Islet of Langerhans (tissue), 1 donor: ENCODE data around the gene RNF19B.
"Not testable (repeated sequence)": the region's sequence is repeated elsewhere in the genome, so short reads cannot be mapped to it uniquely, and the experiment has no call there.

ENCODE experiments used
- FAIRE-seq: peaks from one replicate; lab custom pipeline; 2011; peaks lifted over from hg19 to GRCh38; lab: Jason Lieb, UNC

RNF19B gene

DNA sequence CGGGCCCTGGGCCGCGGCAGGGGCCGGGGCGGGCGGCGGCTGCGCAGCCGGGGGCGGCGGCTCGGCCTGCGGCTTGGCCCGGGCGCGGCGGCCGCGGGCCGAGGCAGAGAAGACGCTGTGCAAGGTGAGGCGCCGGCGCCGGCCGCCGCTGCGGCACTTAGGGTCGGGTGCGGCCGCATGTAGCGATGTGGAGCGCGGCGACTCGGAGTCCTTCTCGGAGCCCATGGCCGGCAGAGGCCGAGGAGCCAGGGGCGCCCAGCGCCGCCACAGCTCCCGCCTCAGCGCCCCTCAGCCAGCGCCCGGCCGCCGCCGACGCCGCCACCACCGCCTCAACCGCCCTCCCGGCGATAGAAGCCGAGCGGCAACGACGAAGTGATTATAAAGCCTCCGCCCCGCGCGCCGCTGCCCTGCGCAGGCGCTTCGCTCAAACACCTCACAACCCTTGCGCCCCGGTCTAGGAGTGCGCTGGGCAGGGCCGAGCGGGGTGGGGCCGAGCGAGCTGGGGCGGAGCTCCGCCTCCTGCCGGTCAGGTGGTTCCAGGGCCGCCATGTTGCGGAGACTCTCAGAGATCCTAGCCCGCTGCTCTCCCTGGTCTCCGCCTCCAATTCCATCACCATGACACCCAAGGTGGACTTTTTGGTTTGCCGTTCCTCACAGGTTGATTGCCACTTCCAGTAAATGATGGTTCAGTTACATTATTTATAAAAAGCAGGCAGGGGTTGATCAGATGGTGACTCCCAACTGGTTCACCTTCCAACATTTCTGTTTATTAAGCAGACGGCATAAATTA, at the start of gene RNF19B:
TSS of gene RNF19B (minus strand) at position 349 of the 790 bp plus-strand sequence. CDS start at position 225, 124 bp downstream.
- peak; percentile 73 for FAIRE-seq

DNA sequence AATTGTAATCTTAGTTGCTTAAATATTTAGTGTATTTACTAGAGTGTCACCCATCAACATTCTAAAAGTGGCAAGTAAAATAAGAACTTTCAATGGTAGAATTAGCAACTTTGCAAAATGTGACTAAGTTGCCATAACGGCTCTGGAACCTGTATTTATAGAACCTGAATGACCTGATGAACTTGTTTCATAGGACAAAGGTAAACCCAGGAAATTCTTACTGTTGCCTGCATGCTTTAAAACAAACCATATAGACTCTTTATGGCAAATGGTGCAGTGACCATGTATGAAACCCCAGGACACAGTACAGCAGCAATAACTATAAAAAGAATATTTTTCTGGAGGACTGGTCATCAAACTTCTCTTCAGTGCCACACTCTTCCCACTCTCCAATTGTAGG, 49.2 kb upstream of the RNF19B start:
- no peak for FAIRE-seq

- peak; percentile 86 for FAIRE-seq
Observed at GRCh38 chr1:33012165-33012564, 47.6 kb upstream of the RNF19B start.

DNA sequence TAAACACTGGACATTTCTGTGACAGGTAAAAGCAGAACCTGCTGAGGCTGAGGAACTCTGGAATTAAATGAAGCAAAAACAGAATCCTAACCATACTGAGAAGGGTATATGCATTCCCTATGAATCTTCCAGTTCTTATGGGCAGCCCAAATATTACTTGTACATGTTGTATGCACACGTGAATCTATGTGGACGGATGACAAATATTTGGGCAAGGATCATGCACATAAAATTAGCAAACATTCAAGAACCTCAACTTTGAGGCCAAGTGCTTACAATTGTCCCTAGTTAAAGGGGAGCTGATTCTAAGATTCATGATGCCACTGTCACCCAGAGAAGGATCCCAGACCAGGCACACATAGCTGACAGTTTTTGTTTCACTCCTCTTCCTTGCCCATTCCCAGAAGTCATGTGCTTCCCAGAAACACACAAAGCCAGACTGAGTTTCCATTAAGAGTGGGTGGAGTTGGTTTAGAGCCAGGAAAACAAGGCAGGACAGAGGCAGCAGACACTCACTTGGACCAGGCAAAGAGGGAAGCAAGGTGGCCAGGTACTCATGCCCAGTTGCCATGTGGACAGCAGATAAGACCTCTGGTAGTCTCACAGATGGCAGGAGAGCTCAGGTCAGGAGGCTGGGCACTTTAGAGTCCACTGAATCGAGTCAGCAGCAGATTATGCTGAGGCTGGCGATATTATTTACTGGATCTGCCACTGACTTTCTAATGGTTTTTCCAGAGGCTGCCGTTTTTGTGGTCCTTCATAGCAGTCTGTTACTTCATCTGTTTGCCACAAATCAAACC, 46.5 kb upstream of the RNF19B start:
- peak; percentile 90 for FAIRE-seq

GRCh38 chr1:33009561-33009960, 45.0 kb upstream of the RNF19B start:
- no peak for FAIRE-seq

- FAIRE-seq, result no peak
Observed at GRCh38 chr1:33008051-33008914, 43.7 kb upstream of the RNF19B start.

GRCh38 chr1:33007190-33008050, 42.8 kb upstream of the RNF19B start:
- FAIRE-seq, result no peak

DNA sequence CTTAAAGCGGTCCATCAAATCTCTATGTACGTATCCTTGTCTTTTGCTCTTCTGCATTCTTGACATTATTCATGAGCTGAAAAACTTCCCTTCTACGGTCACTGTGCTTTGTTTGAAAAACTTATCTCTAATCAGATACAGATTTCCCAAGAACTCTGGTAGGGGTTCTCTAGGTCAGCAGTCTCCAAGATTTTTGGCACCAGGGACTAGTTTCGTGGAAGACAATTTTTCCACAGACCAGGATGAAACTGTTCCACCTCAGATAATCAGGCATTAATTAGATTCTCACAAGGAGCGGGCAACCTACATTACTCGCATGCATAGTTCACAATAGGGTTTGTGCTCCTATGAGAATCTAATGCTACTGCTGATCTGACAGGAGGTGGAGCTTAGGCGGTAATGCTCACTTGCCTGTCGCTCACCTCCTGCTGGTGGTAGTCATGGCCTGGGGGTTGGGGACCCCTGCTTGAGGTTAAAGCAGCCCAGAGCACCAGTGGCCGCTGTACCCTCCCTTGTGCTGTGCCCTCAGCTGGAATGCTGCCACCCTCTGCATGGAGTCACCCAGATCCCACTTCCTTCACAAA, 41.3 kb upstream of the RNF19B start:
- no peak for FAIRE-seq

GRCh38 chr1:33005117-33005837, 40.7 kb upstream of the RNF19B start:
- FAIRE-seq, result no peak

GRCh38 chr1:33004613-33005012, 40.0 kb upstream of the RNF19B start:
- no peak for FAIRE-seq

DNA sequence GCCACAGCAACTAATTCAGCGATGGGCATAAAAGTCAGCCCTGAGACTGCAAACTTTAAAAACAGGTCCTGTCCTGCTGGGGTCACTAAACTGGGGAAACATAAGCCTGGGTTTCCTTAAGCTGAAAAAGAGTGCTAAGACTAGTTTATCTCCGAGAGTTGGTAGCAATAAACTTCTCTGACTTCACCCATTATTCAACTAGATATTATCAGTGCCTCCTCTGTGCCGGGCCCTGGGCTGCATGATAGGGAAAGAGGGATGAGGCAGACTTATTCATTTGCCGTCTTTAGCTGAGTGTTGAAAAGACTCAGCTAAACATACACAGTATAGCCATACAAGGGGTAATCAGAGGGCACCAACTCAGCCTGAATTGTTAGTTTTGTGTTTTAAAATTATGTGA, 39.0 kb upstream of the RNF19B start:
- FAIRE-seq, result no peak

DNA sequence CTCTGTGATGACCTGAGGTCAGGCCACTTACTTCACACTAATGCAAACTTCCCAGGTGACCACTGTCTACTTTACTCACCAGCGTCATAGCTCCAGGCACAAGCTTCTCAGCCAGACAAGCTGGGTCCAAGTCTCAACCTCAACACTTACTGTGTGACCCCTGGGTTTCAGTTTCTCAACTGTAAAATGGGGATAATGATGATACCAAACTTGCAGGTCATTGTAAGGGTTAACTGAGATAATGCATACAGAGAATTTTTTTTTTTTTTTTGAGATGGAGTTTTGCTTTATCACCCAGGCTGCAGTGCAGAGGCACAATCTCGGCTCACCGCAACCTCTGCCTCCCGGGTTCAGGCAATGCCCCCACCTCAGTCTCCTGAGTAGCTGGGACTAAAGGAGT, 37.4 kb upstream of the RNF19B start:
- no peak for FAIRE-seq

DNA sequence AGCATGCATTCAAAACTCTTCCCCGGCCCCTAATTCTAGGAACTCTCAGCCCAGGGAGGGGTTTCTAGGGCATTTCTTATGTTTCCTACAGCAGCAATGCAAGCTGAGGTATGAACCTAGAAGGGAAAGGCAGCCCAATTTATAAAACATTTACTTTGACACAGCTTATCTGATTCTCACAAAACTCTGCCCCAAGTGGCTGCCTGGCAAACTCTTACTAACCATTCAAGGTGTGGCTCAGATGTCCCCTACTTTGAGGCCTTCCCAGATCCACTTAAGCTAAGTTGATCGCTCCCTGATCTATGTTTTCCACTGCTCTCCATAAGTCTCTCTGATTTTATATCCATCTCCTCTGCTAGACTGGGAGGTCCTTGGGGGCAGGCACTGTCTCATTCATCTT, 36.7 kb upstream of the RNF19B start:
- FAIRE-seq, result no peak

DNA sequence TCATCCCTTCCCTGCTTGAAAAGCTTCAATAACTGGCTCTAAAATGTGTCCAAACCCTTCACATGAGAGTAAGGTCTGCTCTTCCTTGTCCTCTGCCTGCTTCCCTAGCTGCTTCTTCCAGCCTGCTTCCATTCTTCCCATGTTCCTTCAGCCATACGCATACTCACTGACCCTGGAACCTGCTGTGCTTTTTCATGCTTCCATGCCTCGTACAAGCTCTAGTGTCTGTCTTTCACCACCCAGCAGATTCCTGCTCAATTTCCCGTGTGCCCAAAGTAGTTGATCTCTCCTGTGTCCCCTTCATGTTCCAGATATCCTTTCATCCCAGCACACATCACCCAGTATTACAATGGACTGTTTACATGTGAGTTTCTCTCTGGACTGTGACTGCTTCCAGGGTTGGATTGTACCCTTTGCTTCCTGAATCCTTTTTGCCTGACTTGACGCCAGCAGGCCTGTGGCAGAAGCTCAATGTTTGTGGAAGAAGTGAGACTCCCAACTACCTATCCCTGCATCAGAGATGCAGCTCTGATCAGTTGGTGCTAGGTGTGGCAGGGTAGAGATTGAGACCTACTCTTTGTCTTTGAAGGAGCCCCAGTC, 35.9 kb upstream of the RNF19B start:
- no peak for FAIRE-seq

GRCh38 chr1:32998997-32999396, 34.4 kb upstream of the RNF19B start:
- FAIRE-seq, result no peak

DNA sequence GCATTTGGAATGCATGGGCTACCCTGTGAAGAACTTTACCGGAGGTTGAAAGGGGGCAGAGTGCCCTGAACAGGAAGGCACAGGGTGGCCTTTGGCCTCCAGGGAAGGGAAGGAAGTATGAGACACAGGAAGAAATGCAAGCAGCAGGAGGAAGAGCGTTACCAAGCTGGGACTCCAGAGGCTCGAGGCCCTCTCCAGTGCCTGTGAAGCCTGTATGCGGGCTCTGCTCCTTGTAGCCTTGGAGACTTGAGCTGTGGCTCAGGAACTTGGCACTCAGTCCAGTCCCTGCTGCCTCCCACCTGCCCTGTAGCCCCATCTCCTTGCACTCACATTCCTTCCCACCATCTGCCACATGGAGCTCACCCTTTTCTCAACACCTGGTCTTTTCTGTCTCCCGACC, 33.5 kb upstream of the RNF19B start:
- FAIRE-seq, result no peak

DNA sequence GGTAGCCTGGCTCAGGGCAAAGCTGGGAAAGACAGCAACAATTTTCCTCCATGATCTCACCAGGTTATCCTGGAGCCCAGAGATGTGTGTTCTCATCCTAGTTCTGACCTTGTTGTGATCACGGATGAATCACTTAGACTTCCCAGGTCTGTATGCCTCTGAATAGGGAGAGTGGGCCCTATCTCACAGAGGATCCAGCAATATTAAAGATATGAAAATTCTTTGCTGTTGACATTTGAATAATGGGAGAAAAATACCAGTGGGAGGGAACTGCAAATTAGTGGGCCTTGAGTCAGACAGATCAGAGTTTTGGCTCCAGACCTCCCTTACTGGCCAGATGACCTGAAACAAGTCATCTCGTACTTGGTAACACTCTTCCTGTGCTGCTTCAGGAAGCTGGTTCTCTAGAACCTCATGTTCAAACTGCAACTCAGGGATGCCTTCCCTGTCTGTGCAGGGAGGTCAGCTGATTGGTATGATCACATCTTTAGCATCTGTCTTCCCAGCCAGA, 32.8 kb upstream of the RNF19B start:
- no peak for FAIRE-seq

DNA sequence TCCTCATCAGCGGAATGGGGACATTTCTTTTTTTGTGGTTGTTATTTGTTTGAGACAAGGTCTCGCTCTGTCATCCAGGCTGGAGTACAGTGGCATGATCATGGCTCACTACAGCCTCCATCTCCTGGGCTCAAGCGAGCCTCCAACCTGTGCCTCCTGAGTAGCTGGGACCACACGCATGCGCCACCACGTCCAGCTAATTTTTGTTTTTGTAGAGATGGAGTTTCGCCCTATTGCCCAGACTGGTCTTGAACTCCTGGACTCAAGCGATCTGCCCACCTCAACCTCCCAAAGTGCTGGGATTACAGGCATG, 28.7 kb upstream of the RNF19B start:
- FAIRE-seq, result not testable (repeated sequence)

GRCh38 chr1:32992489-32993323, 28.1 kb upstream of the RNF19B start:
- no peak for FAIRE-seq
